CD14-positive monocyte (primary cell): ENCODE results near the gene HIVEP3. TPM values are rescaled to one million over a fixed set of nuclear protein-coding genes. Genes with fewer than 3 reads are reported as not detected.

ENCODE experiments used
- DNase-seq, 3 donors: peaks; one replicate each; pipeline ENCODE4 v3.0.0-alpha.2; 2011 to 2022
- H2AFZ ChIP-seq: 2 replicates; pipeline ENCODE4 v1.6.0; 2012; ENCODE audit warnings: mild to moderate bottlenecking, low read depth, low read length, inconsistent platforms; ENCODE audit not compliant: insufficient read depth, poor library complexity, severe bottlenecking
- H3K27ac ChIP-seq, 2 donors: 1 replicate in 1 of 2; 2 replicates in 1 of 2; pipeline ENCODE4 v1.5.1; 2012 to 2013; ENCODE audit warnings: low read length in 2 of 2, control low read depth in 1 of 2, inconsistent platforms in 1 of 2, low read depth in 1 of 2, mild to moderate bottlenecking in 1 of 2
- H3K27me3 ChIP-seq, 2 donors: one replicate each; pipeline versions ENCODE4 v1.6.0 to v1.6.1; 2011 to 2013; ENCODE audit warnings: low read length in 2 of 2; ENCODE audit not compliant: control insufficient read depth in 2 of 2, insufficient read depth in 2 of 2
- H3K36me3 ChIP-seq, 2 donors: replicated peaks in 1 of 2; 1 replicate in 1 of 2; 2 replicates in 1 of 2; pipeline versions ENCODE4 v1.5.1 to v1.6.1; 2012 to 2013; ENCODE audit warnings: low read length in 2 of 2, control low read depth in 1 of 2, inconsistent platforms in 1 of 2, mild to moderate bottlenecking in 1 of 2; ENCODE audit not compliant: insufficient read depth in 2 of 2, control insufficient read depth in 1 of 2
- H3K4me1 ChIP-seq, 2 donors: 1 replicate in 1 of 2; 2 replicates in 1 of 2; pipeline versions ENCODE4 v1.5.1 to v1.6.1; 2012 to 2013; ENCODE audit warnings: low read length in 2 of 2, control low read depth in 1 of 2, inconsistent platforms in 1 of 2, mild to moderate bottlenecking in 1 of 2, moderate library complexity in 1 of 2; ENCODE audit not compliant: insufficient read depth in 2 of 2, control insufficient read depth in 1 of 2
- H3K4me2 ChIP-seq: replicated peaks from 2 replicates; pipeline ENCODE3; 2012; ENCODE audit warnings: low read length, moderate library complexity, mild to moderate bottlenecking; ENCODE audit not compliant: poor library complexity, severe bottlenecking; ENCODE audit errors: extremely low read depth
- H3K4me3 ChIP-seq, 3 experiments: fragments of 200-600 bp in 1 of 3; sonication (generic) in 1 of 3; replicated peaks in 1 of 3; 1 replicate in 2 of 3; 2 replicates in 1 of 3; pipeline ENCODE4 v1.5.1; 2011 to 2013; ENCODE audit warnings: low read length in 3 of 3, mild to moderate bottlenecking in 3 of 3, control low read depth in 2 of 3, low read depth in 2 of 3, inconsistent platforms in 1 of 3, moderate library complexity in 1 of 3
- H3K79me2 ChIP-seq: 2 replicates; pipeline ENCODE4 v1.6.0; 2012; ENCODE audit warnings: mild to moderate bottlenecking, control low read depth, inconsistent platforms, low read length, moderate library complexity; ENCODE audit not compliant: insufficient read depth
- H3K9ac ChIP-seq: 2 replicates; pipeline ENCODE4 v1.6.0; 2017; ENCODE audit warnings: low read length, mild to moderate bottlenecking; ENCODE audit not compliant: insufficient read depth, poor library complexity, severe bottlenecking
- H3K9me3 ChIP-seq, 2 donors: replicated peaks in 1 of 2; 1 replicate in 1 of 2; 2 replicates in 1 of 2; pipeline versions ENCODE4 v1.5.1 to v1.6.1; 2012 to 2013; ENCODE audit warnings: low read length in 2 of 2, control low read depth in 1 of 2; ENCODE audit not compliant: control insufficient read depth in 1 of 2, insufficient read depth in 1 of 2
- H4K20me1 ChIP-seq: 2 replicates; pipeline ENCODE4 v1.6.0; 2012; ENCODE audit warnings: mild to moderate bottlenecking, low read length, control low read depth, moderate library complexity; ENCODE audit not compliant: insufficient read depth
- H3K27ac Mint-ChIP-seq, 7 donors: one replicate each; pipeline ENCODE4 v1.8.0; 2020; ENCODE audit warnings: mild to moderate bottlenecking in 7 of 7, mixed read lengths in 7 of 7, moderate library complexity in 6 of 7, inconsistent platforms in 2 of 7
- H3K27me3 Mint-ChIP-seq, 3 donors: one replicate each; pipeline ENCODE4 v1.8.0; 2021 to 2022; ENCODE audit warnings: low read depth in 3 of 3, mild to moderate bottlenecking in 3 of 3, mixed read lengths in 3 of 3, moderate library complexity in 3 of 3, inconsistent platforms in 1 of 3
- H3K36me3 Mint-ChIP-seq, 2 donors: one replicate each; pipeline ENCODE4 v1.8.0; 2020; ENCODE audit warnings: mixed read lengths in 2 of 2, inconsistent platforms in 1 of 2, mild to moderate bottlenecking in 1 of 2
- H3K4me1 Mint-ChIP-seq: one replicate; pipeline ENCODE4 v1.8.0; 2020; ENCODE audit warnings: mild to moderate bottlenecking, mixed read lengths
- H3K4me3 Mint-ChIP-seq, 2 donors: one replicate each; pipeline ENCODE4 v1.8.0; 2020; ENCODE audit warnings: mild to moderate bottlenecking in 2 of 2, mixed read lengths in 2 of 2, moderate library complexity in 1 of 2
- H3K9me3 Mint-ChIP-seq, 7 donors: one replicate each; pipeline ENCODE4 v1.8.0; 2020 to 2022; ENCODE audit warnings: mixed read lengths in 7 of 7, mild to moderate bottlenecking in 6 of 7, moderate library complexity in 6 of 7, inconsistent platforms in 2 of 7
- CTCF ChIP-seq: fragments of 200-600 bp; IDR thresholded peaks from one replicate; pipeline ENCODE4 v1.8.0; 2022; ENCODE audit warnings: antibody characterized with exemption, mild to moderate bottlenecking
- WGBS: methylation state at CpG from one replicate; pipeline ENCODE4 v1.1.5; 2013; ENCODE audit warnings: missing lambda C conversion rate; ENCODE audit not compliant: insufficient coverage; 5-methylcytosine and 5-hydroxymethylcytosine counted together
- intact Hi-C, 2 donors: fragments of 100-400 bp; cut with micrococcal nuclease; formaldehyde crosslinking; loops; one replicate each; pipeline versions ENCODE4 v1.15.0 to v1.15.1; 2023
- polyA plus RNA-seq, 3 donors: library from polyadenylated mRNA; depleted of rRNA in 1 of 3; unstranded in 2 of 3; stranded (reverse) in 1 of 3; fragments of 300-500 nt in 2 of 3; fragments of >200 nt in 1 of 3; fragmentation: Illumina TruSeq in 2 of 3; gene quantifications; 1 replicate in 2 of 3; 2 replicates in 1 of 3; pipeline ENCODE4 v1.2.3, GENCODE V29; 2012 to 2021

Gene HIVEP3
- polyA plus RNA-seq, 3 donors: 1.2 to 3.7 (median 1.8) TPM

GRCh38 chr1:41848216-41848952 lies 70.3 kb downstream of the HIVEP3 start:
- Histone ChIP-seq H3K36me3 (no peaks in the 10 kb centered on the region), H3K27ac (no peak overlapping the region), H3K4me3 (no peak overlapping the region), H3K27me3 (no peaks in the 10 kb centered on the region), H3K79me2 (no peaks in the 10 kb centered on the region), H3K4me2 (no peak overlapping the region), H3K9ac (no peak overlapping the region), H3K9me3 (no peaks in the 10 kb centered on the region), H2AFZ (no peak overlapping the region), H4K20me1 (no peaks in the 10 kb centered on the region), H3K4me1 (peaks cover 11 to 14% of the 10 kb centered on the region in 2 donors)
- no peak for TF ChIP-seq CTCF
- Mint-ChIP-seq H3K4me1 (peaks cover 20% of the 10 kb centered on the region), H3K9me3 (peaks cover 0 to 3% (median 3%) of the 10 kb centered on the region in 7 donors), H3K27me3 (peaks cover 0 to 5% (median 0%) of the 10 kb centered on the region in 3 donors), H3K36me3 (peaks cover 0 to 2% of the 10 kb centered on the region in 2 donors), H3K4me3 (no peak overlapping the region), H3K27ac (no peak overlapping the region)
- intact Hi-C loops: no loop called here
- 98% methylated on average over 6 of the region's 7 CpGs for WGBS
- DNase-seq: no peak

GRCh38 chr1:41847733-41848132 lies 71.0 kb downstream of the HIVEP3 start:
- no peak for TF ChIP-seq CTCF
- intact Hi-C loops: no loop called here
- H3K27ac Mint-ChIP-seq: peak overlapping the region in 1 of 7 donors; percentile 12

More at GRCh38 chr1:41847733-41848132, 71.0 kb downstream of the HIVEP3 start:
- H3K27me3 ChIP-seq: no peaks in the 10 kb centered on the region
- no peaks in the 10 kb centered on the region for H3K79me2 ChIP-seq
- H3K36me3 ChIP-seq: no peaks in the 10 kb centered on the region
- no peak overlapping the region for H2AFZ ChIP-seq
- no peaks in the 10 kb centered on the region for H4K20me1 ChIP-seq
- H3K4me3 Mint-ChIP-seq: no peak overlapping the region
- no CpG with 5 or more reads among the region's 2 CpGs for WGBS
- H3K4me1 ChIP-seq: peaks cover 11 to 14% of the 10 kb centered on the region in 2 donors
- no peak for DNase-seq
- peaks cover 23% of the 10 kb centered on the region for H3K4me1 Mint-ChIP-seq
- no peak overlapping the region for H3K4me2 ChIP-seq
- no peaks in the 10 kb centered on the region for H3K9me3 ChIP-seq
- H3K27ac ChIP-seq: no peak overlapping the region
- no peak overlapping the region for H3K4me3 ChIP-seq
- H3K36me3 Mint-ChIP-seq: no peaks in the 10 kb centered on the region
- H3K9me3 Mint-ChIP-seq: no peaks in the 10 kb centered on the region
- peaks cover 0 to 4% (median 0%) of the 10 kb centered on the region in 3 donors for H3K27me3 Mint-ChIP-seq
- H3K9ac ChIP-seq: no peak overlapping the region
